Smooth muscle cell (in vitro differentiated cells): ENCODE data around the gene ZNF691. TPM values are rescaled to one million over a fixed set of nuclear protein-coding genes. Genes with fewer than 3 reads are reported as not detected.
"Not testable (repeated sequence)": the region's sequence is repeated elsewhere in the genome, so short reads cannot be mapped to it uniquely, and the experiment has no call there.

Experiments used
- DNase-seq: peaks from one replicate; lab custom pipeline; 2025; ENCODE audit not compliant: unreplicated experiment; lab: John Stamatoyannopoulos, UW
- H2AFZ ChIP-seq: fragments of 200-600 bp; sonication (generic); 2 replicates; pipeline ENCODE4 v1.6.0; 2016; ENCODE audit warnings: antibody characterized with exemption, low read depth, mild to moderate bottlenecking
- H3F3A ChIP-seq: fragments of 200-600 bp; sonication (generic); 2 replicates; pipeline ENCODE4 v1.6.0; 2017; ENCODE audit warnings: antibody characterized with exemption, low read depth
- H3K27ac ChIP-seq: fragments of 200-600 bp; sonication (generic); 2 replicates; pipeline ENCODE4 v1.5.1; 2016; ENCODE audit warnings: low read depth, mild to moderate bottlenecking
- H3K27me3 ChIP-seq: fragments of 200-600 bp; sonication (generic); 2 replicates; pipeline ENCODE4 v1.6.1; 2016; ENCODE audit warnings: low read depth, mild to moderate bottlenecking
- H3K36me3 ChIP-seq: fragments of 200-600 bp; sonication (generic); 2 replicates; pipeline ENCODE4 v1.5.1; 2016; ENCODE audit warnings: low read depth
- H3K4me1 ChIP-seq: fragments of 200-600 bp; sonication (generic); 2 replicates; pipeline ENCODE4 v1.5.1; 2016; ENCODE audit warnings: low read depth
- H3K4me2 ChIP-seq: fragments of 200-600 bp; sonication (generic); 2 replicates; pipeline ENCODE4 v1.6.0; 2016; ENCODE audit warnings: mild to moderate bottlenecking
- H3K4me3 ChIP-seq: fragments of 200-600 bp; sonication (generic); 2 replicates; pipeline ENCODE4 v1.5.1; 2016; ENCODE audit warnings: mild to moderate bottlenecking
- H3K79me2 ChIP-seq: fragments of 200-600 bp; sonication (generic); 2 replicates; pipeline ENCODE4 v1.6.0; 2016; ENCODE audit warnings: low read depth, mild to moderate bottlenecking
- H3K9ac ChIP-seq: fragments of 200-600 bp; sonication (generic); 2 replicates; pipeline ENCODE4 v1.6.0; 2016; ENCODE audit warnings: low read depth
- H3K9me3 ChIP-seq: fragments of 200-600 bp; sonication (generic); replicated peaks from 2 replicates; pipeline ENCODE4 v1.5.1; 2016; ENCODE audit warnings: low read depth
- H4K20me1 ChIP-seq: fragments of 200-600 bp; sonication (generic); 2 replicates; pipeline ENCODE4 v1.6.0; 2016; ENCODE audit warnings: low read depth
- WGBS: methylation state at CpG from one replicate; pipeline ENCODE4 v1.1.7; 2016; ENCODE audit warnings: low lambda C conversion rate; 5-methylcytosine and 5-hydroxymethylcytosine counted together
- polyA plus RNA-seq: library from polyadenylated mRNA; unstranded; fragments of >200 nt; fragmentation: Nextera tagmentation; extraction: Ambion mirVana; gene quantifications from 2 replicates; pipeline ENCODE4 v1.2.1, GENCODE V29; 2016
- total RNA-seq: library from RNA; depleted of rRNA; stranded (reverse); fragments of >200 nt; gene quantifications from 2 replicates; pipeline ENCODE4 v1.2.3, GENCODE V29; 2014
- TF ChIP-seq, protein P1 (sequence below): fragments of 200-600 bp; sonication (generic); IDR thresholded peaks from 2 replicates; pipeline ENCODE4 v1.5.1; 2017; ENCODE audit warnings: borderline replicate concordance, mild to moderate bottlenecking, antibody characterized with exemption; ENCODE audit not compliant: insufficient read depth, poor library complexity, severe bottlenecking

The ZNF691 gene
- total and polyA plus RNA-seq, 2 experiments from 2014 or later: 4.2 to 4.8 TPM

DNA sequence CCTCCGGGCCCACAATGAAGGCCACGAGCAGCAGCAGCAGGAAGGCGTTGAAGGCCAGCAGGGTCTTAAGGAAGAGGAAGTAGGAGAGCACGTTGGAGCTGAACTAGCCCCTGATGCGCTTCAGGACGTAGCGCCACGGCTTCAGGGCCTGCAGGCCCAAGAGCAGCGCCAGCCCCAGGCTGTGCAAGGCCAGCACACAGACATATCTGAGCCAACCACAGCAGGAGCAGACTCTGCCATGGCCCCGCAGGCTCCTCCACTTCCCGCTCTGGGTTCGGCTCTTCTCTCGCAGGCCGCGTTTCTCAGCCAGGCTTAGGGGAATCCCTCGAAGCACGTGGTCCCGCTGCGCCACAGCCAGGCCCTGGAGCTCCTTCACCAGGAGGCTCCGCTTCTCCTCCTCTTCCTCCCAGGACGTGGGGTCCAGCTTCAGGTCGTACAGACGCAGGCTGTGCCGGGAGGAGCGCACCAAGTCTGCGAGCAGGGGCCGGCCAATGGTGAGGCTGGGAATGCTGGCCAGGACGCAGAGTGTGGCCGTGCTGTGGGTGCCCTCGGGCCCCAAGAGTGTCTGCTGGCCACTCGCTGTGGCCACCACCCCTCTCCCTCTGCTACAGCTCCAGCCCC is 41.7 kb downstream of the ZNF691 start:
- DNase-seq: no peak
- Histone ChIP-seq H3K27ac (no peak overlapping the region), H3K79me2 (no peaks in the 10 kb centered on the region), H3K4me3 (no peak overlapping the region), H3K27me3 (no peaks in the 10 kb centered on the region), H2AFZ (no peak overlapping the region), H3K9ac (no peak overlapping the region), H3K9me3 (no peaks in the 10 kb centered on the region), H3F3A (no peaks in the 10 kb centered on the region), H3K36me3 (no peaks in the 10 kb centered on the region), H3K4me1 (no peaks in the 10 kb centered on the region), H3K4me2 (no peak overlapping the region), H4K20me1 (no peaks in the 10 kb centered on the region)
- TF ChIP-seq, protein P1, sequence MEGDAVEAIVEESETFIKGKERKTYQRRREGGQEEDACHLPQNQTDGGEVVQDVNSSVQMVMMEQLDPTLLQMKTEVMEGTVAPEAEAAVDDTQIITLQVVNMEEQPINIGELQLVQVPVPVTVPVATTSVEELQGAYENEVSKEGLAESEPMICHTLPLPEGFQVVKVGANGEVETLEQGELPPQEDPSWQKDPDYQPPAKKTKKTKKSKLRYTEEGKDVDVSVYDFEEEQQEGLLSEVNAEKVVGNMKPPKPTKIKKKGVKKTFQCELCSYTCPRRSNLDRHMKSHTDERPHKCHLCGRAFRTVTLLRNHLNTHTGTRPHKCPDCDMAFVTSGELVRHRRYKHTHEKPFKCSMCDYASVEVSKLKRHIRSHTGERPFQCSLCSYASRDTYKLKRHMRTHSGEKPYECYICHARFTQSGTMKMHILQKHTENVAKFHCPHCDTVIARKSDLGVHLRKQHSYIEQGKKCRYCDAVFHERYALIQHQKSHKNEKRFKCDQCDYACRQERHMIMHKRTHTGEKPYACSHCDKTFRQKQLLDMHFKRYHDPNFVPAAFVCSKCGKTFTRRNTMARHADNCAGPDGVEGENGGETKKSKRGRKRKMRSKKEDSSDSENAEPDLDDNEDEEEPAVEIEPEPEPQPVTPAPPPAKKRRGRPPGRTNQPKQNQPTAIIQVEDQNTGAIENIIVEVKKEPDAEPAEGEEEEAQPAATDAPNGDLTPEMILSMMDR: no peak
- WGBS: 91% methylated on average over 31 of the region's 31 CpGs

- no peak for DNase-seq
- Histone ChIP-seq H3K27me3 (no peaks in the 10 kb centered on the region), H3F3A (no peaks in the 10 kb centered on the region), H3K4me2 (no peak overlapping the region), H3K36me3 (no peaks in the 10 kb centered on the region), H3K4me3 (no peak overlapping the region), H2AFZ (no peak overlapping the region), H3K9me3 (no peaks in the 10 kb centered on the region), H3K9ac (no peak overlapping the region), H3K27ac (no peak overlapping the region), H3K4me1 (no peaks in the 10 kb centered on the region), H3K79me2 (no peaks in the 10 kb centered on the region), H4K20me1 (no peaks in the 10 kb centered on the region)
- TF ChIP-seq, protein P1: no peak
- WGBS: 66% methylated on average over 4 of the region's 4 CpGs
Observed at GRCh38 chr1:42889264-42889663, 42.9 kb downstream of the ZNF691 start.

DNA sequence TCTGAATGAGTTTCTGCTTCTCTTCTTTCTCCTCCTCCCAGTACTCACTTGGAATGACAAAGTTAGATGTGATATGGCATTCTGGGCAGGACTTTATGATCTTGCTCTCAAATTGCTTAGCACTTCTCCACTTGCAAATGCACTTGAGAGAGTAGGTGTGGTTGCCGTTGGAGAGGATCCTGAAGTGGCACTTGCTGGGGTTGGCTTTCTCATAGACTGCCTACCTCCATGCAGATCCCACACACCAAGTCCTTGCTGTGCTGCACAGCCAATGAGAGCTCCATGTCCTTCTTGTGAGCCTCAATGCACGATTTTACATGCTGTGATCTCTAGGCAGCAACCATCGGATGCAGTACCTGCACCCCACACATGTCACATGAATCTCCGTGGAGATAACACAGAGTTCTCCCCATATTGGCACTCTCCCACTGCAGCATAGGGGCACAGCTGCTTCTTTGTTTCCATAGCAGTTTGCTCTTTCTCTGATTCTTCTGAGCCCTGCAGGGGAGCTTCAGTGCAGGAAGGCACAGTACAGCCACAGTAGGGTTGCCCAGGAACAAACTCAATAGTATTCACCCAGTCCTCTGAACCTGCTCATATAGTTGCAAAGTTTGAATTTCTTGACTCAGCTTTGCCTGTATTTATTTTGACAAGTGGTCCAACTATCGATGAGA is 45.2 kb downstream of the ZNF691 start:
- Histone ChIP-seq H2AFZ (no peak overlapping the region), H3K9ac (no peak overlapping the region), H3K36me3 (no peaks in the 10 kb centered on the region), H3K4me3 (no peak overlapping the region), H4K20me1 (no peaks in the 10 kb centered on the region), H3K79me2 (no peaks in the 10 kb centered on the region), H3K4me1 (no peaks in the 10 kb centered on the region), H3K4me2 (no peak overlapping the region), H3F3A (no peaks in the 10 kb centered on the region), H3K9me3 (no peaks in the 10 kb centered on the region), H3K27ac (no peak overlapping the region), H3K27me3 (no peaks in the 10 kb centered on the region)
- DNase-seq: no peak
- TF ChIP-seq, protein P1: no peak
- 66% methylated on average over 5 of the region's 5 CpGs for WGBS

GRCh38 chr1:42899960-42900359 is 53.5 kb downstream of the ZNF691 start:
- not testable (repeated sequence) for DNase-seq, H3K4me3 ChIP-seq, H4K20me1 ChIP-seq, H3K4me2 ChIP-seq, H3K27me3 ChIP-seq, H3F3A ChIP-seq, H3K9ac ChIP-seq, H3K79me2 ChIP-seq, H3K4me1 ChIP-seq, H3K27ac ChIP-seq, H3K9me3 ChIP-seq, H2AFZ ChIP-seq, H3K36me3 ChIP-seq
- WGBS: 93% methylated on average over 4 of the region's 4 CpGs

Other genes with a start within 250 kb of the ZNF691 start
- gene PPIH, start 188.2 kb upstream of the ZNF691 start, total RNA-seq: 42.2 and 42.9 TPM in 2 replicates
- gene PPIH, start 188.2 kb upstream of the ZNF691 start, polyA plus RNA-seq: 38.5 and 46.9 TPM in 2 replicates
- gene YBX1, start 164.2 kb upstream of the ZNF691 start, total RNA-seq: 586 and 587 TPM in 2 replicates
- gene YBX1, start 164.2 kb upstream of the ZNF691 start, polyA plus RNA-seq: 273 and 284 TPM in 2 replicates
- gene CLDN19, start 106.4 kb upstream of the ZNF691 start, total RNA-seq: 0.67 and 1.0 TPM in 2 replicates
- gene CLDN19, start 106.4 kb upstream of the ZNF691 start, polyA plus RNA-seq: 2.4 and 2.9 TPM in 2 replicates
- 256 and 273 TPM in 2 replicates for gene P3H1, start 79.6 kb upstream of the ZNF691 start, total RNA-seq
- 336 and 535 TPM in 2 replicates for gene P3H1, start 79.6 kb upstream of the ZNF691 start, polyA plus RNA-seq
- 1.8 and 7.3 TPM in 2 replicates for gene C1orf50, start 79.4 kb upstream of the ZNF691 start, total RNA-seq
- 9.7 and 11.5 TPM in 2 replicates for gene C1orf50, start 79.4 kb upstream of the ZNF691 start, polyA plus RNA-seq
- gene TMEM269, start 61.6 kb upstream of the ZNF691 start, total RNA-seq: 0.09 and 0.36 TPM in 2 replicates
- gene TMEM269, start 61.6 kb upstream of the ZNF691 start, polyA plus RNA-seq: 0.09 and 0.15 TPM in 2 replicates
- gene ERMAP, start 29.5 kb upstream of the ZNF691 start, total RNA-seq: 5.1 and 11.8 TPM in 2 replicates
- 4.1 and 4.6 TPM in 2 replicates for gene ERMAP, start 29.5 kb upstream of the ZNF691 start, polyA plus RNA-seq
- 32.5 and 35.0 TPM in 2 replicates for gene SVBP, start 29.2 kb upstream of the ZNF691 start, total RNA-seq
- gene SVBP, start 29.2 kb upstream of the ZNF691 start, polyA plus RNA-seq: 31.5 and 32.8 TPM in 2 replicates
- gene SLC2A1, start 112.3 kb downstream of the ZNF691 start, total RNA-seq: 749 and 1,091 TPM in 2 replicates
- 275 and 842 TPM in 2 replicates for gene SLC2A1, start 112.3 kb downstream of the ZNF691 start, polyA plus RNA-seq